HepG2 (cell line): ENCODE results near the gene OFD1. TPM values are rescaled to one million over a fixed set of nuclear protein-coding genes. Genes with fewer than 3 reads are reported as not detected.

Experiments used
- ATAC-seq: fragments of 200-7000 bp; cut with Tn5 transposase; 3 replicates; pipeline ENCODE4 v1.9.1; 2020; ENCODE audit warnings: mild to moderate bottlenecking, moderate library complexity
- BruUV-seq: library from RNA; stranded (reverse); fragments of 400-500 nt; replicated peaks from 2 replicates; lab custom pipeline; 2021; lab: Mats Ljungman, UMichigan
- CTCF ChIA-PET: fragments of 300-600 bp; formaldehyde crosslinking; extraction: SDS; loops from one replicate; lab custom pipeline; 2021; ENCODE audit warnings: low total read pairs, inconsistent platforms, low intra/inter-chr PET ratio; lab: Yijun Ruan, JAX
- POLR2A ChIA-PET: fragments of 350-600 bp; sonication (Branson Sonifier 250); formaldehyde crosslinking; loops from one replicate; lab custom pipeline; 2020; ENCODE audit warnings: antibody characterized with exemption, inconsistent platforms; lab: Yijun Ruan, JAX
- DNase-seq: peaks from one replicate; pipeline ENCODE4 v3.0.0-alpha.2; 2015; ENCODE audit warnings: low spot score
- FAIRE-seq: peaks from 3 replicates; lab custom pipeline; 2011; peaks lifted over from hg19 to GRCh38; lab: Jason Lieb, UNC
- H2AFZ ChIP-seq: one replicate; pipeline ENCODE4 v1.6.1; 2011; ENCODE audit warnings: low read length, inconsistent platforms
- H3K27ac ChIP-seq: fragments of 300-600 bp; 3 replicates; pipeline ENCODE4 v1.8.0; 2011; ENCODE audit warnings: mixed run types, mild to moderate bottlenecking, mixed read lengths, low read length, inconsistent platforms; ENCODE audit not compliant: insufficient read depth; ENCODE audit errors: extremely low read length
- H3K27me3 ChIP-seq, 2 experiments: fragments of 200-600 bp in 1 of 2; 2 replicates in 1 of 2; 3 replicates in 1 of 2; pipeline versions ENCODE4 v1.6.0 to v1.8.0; 2011; ENCODE audit warnings: low read length in 2 of 2, mild to moderate bottlenecking in 2 of 2, moderate library complexity in 2 of 2, inconsistent platforms in 1 of 2; ENCODE audit not compliant: insufficient read depth in 2 of 2, control insufficient read depth in 1 of 2
- H3K36me3 ChIP-seq, 2 experiments: fragments of 200-600 bp in 1 of 2; replicated peaks in 1 of 2; 2 replicates in 1 of 2; 3 replicates in 1 of 2; pipeline versions ENCODE4 v1.5.1 to v1.8.0; 2011; ENCODE audit warnings: low read length in 2 of 2, inconsistent platforms in 1 of 2; ENCODE audit not compliant: insufficient read depth in 2 of 2, control insufficient read depth in 1 of 2
- H3K4me1 ChIP-seq: 2 replicates; pipeline ENCODE4 v1.5.1; 2012; ENCODE audit warnings: low read length, inconsistent platforms; ENCODE audit not compliant: insufficient read depth
- H3K4me2 ChIP-seq: 2 replicates; pipeline ENCODE4 v1.6.0; 2011; ENCODE audit warnings: low read depth, low read length, inconsistent platforms
- H3K4me3 ChIP-seq, 3 experiments: fragments of 200-600 bp in 1 of 3; sonication (generic), shearing (Covaris generic) in 1 of 3; replicated peaks in 1 of 3; 2 replicates each; pipeline ENCODE4 v1.5.1; 2011 to 2016; ENCODE audit warnings: low read length in 3 of 3, inconsistent platforms in 2 of 3, low read depth in 2 of 3, mild to moderate bottlenecking in 2 of 3, control low read depth in 1 of 3, mixed read lengths in 1 of 3; ENCODE audit not compliant: insufficient read depth in 1 of 3
- H3K79me2 ChIP-seq: one replicate; pipeline ENCODE4 v1.6.1; 2011; ENCODE audit warnings: low read length, inconsistent platforms; ENCODE audit not compliant: insufficient read depth
- H3K9ac ChIP-seq: 2 replicates; pipeline ENCODE4 v1.6.0; 2011; ENCODE audit warnings: mild to moderate bottlenecking, low read depth, low read length, inconsistent platforms; ENCODE audit not compliant: insufficient read depth
- H3K9me3 ChIP-seq: 2 replicates; pipeline ENCODE4 v1.5.1; 2012; ENCODE audit warnings: mild to moderate bottlenecking, low read length
- H4K20me1 ChIP-seq: 2 replicates; pipeline ENCODE4 v1.6.0; 2011; ENCODE audit warnings: inconsistent platforms, mild to moderate bottlenecking, low read length, moderate library complexity; ENCODE audit not compliant: insufficient read depth
- BRF2 ChIP-seq: sonication (generic); formaldehyde crosslinking; IDR thresholded peaks from 2 replicates; pipeline ENCODE4 v1.8.1; 2022; ENCODE audit warnings: mild to moderate bottlenecking, missing genetic modification reagents
- EEA1 ChIP-seq: sonication (generic); formaldehyde crosslinking; IDR thresholded peaks from 2 replicates; pipeline ENCODE4 v1.5.1; 2020; ENCODE audit warnings: mild to moderate bottlenecking, missing genetic modification reagents, borderline replicate concordance
- FOXK2 ChIP-seq: fragments of 450-650 bp; IDR thresholded peaks from 2 replicates; pipeline ENCODE4 v1.6.1; 2016
- FUBP1 ChIP-seq: sonication (generic); formaldehyde crosslinking; IDR thresholded peaks from 2 replicates; pipeline ENCODE4 v1.5.1; 2020; ENCODE audit warnings: missing genetic modification reagents, mild to moderate bottlenecking, borderline replicate concordance
- HMGA1 ChIP-seq: sonication (generic); formaldehyde crosslinking; conservative IDR thresholded peaks from 2 replicates; pipeline ENCODE4 v1.4.0; 2020; ENCODE audit warnings: missing genetic modification reagents
- KAT8 ChIP-seq: IDR thresholded peaks from 2 replicates; pipeline ENCODE4 v1.6.1; 2016; ENCODE audit warnings: missing genetic modification reagents, missing compliant biosample characterization
- KDM4B ChIP-seq: sonication (generic); formaldehyde crosslinking; IDR thresholded peaks from 2 replicates; pipeline ENCODE4 v1.4.0; 2020; ENCODE audit warnings: missing genetic modification reagents
- LCORL ChIP-seq, 2 experiments: fragments of 450-650 bp in 1 of 2; sonication (generic) in 1 of 2; formaldehyde crosslinking in 1 of 2; IDR thresholded peaks; 2 replicates each; pipeline versions ENCODE4 v1.5.0 to v1.6.1; 2017 to 2020; ENCODE audit warnings: antibody characterized with exemption in 1 of 2, missing genetic modification reagents in 1 of 2
- MEIS2 ChIP-seq: sonication (generic); formaldehyde crosslinking; IDR thresholded peaks from 2 replicates; pipeline ENCODE4 v1.9.0; 2021; ENCODE audit warnings: mild to moderate bottlenecking, missing genetic modification reagents
- MTF1 ChIP-seq: sonication (generic); formaldehyde crosslinking; IDR thresholded peaks from 2 replicates; pipeline ENCODE4 v1.5.0; 2020; ENCODE audit warnings: missing genetic modification reagents
- MXD3 ChIP-seq: IDR thresholded peaks from 2 replicates; pipeline ENCODE4 v1.6.1; 2016; ENCODE audit warnings: mild to moderate bottlenecking, missing biosample characterization, missing genetic modification reagents
- NR1H2 ChIP-seq: sonication (generic); formaldehyde crosslinking; IDR thresholded peaks from 2 replicates; pipeline ENCODE4 v1.8.1; 2022; ENCODE audit warnings: low read depth, missing genetic modification reagents, borderline replicate concordance
- PRDM4 ChIP-seq: sonication (generic); formaldehyde crosslinking; IDR thresholded peaks from 2 replicates; pipeline ENCODE4 v1.9.0; 2021; ENCODE audit warnings: missing genetic modification reagents, borderline replicate concordance
- ZNF138 ChIP-seq: sonication (generic); formaldehyde crosslinking; IDR thresholded peaks from 2 replicates; pipeline ENCODE4 v1.5.0; 2020; ENCODE audit warnings: mild to moderate bottlenecking, low read depth, missing genetic modification reagents
- ZNF24 ChIP-seq: fragments of 450-650 bp; IDR thresholded peaks from 2 replicates; pipeline ENCODE4 v1.6.1; 2017; ENCODE audit warnings: antibody characterized with exemption, mild to moderate bottlenecking
- ZNF292 ChIP-seq: sonication (generic); formaldehyde crosslinking; IDR thresholded peaks from 2 replicates; pipeline ENCODE4 v1.8.1; 2022; ENCODE audit warnings: mild to moderate bottlenecking, low read depth, missing genetic modification reagents, borderline replicate concordance
- ZNF577 ChIP-seq: sonication (generic); formaldehyde crosslinking; IDR thresholded peaks from 2 replicates; pipeline ENCODE4 v1.4.0; 2020; ENCODE audit warnings: mild to moderate bottlenecking, low read depth, missing genetic modification reagents, borderline replicate concordance
- WGBS: methylation state at CpG from one replicate; pipeline ENCODE4 v1.1.6; 2017; ENCODE audit warnings: low lambda C conversion rate; 5-methylcytosine and 5-hydroxymethylcytosine counted together
- in situ Hi-C: cut with HindIII; loops from 2 replicates; pipeline ENCODE4 v1.10.0; 2017; ENCODE audit warnings: low pct_unique_long_range_greater_than_20kb; ENCODE audit not compliant: extremely low pct_ligation_motif_present
- intact Hi-C: fragments of 100-400 bp; cut with micrococcal nuclease; formaldehyde crosslinking; loops from one replicate; pipeline ENCODE4 v1.10.0; 2022; ENCODE audit not compliant: unreplicated experiment
- polyA plus RNA-seq, 8 experiments: library from polyadenylated mRNA; depleted of rRNA in 3 of 8; stranded (reverse) in 7 of 8; unstranded in 1 of 8; fragments of >200 nt; fragmentation: Illumina TruSeq in 4 of 8; extraction: Trizol in 4 of 8; gene quantifications; 2 replicates each; pipeline versions ENCODE4 v1.2.1 to v1.2.3, GENCODE V29; 2011 to 2016; ENCODE audit warnings: low read depth in 4 of 8, missing spikeins in 1 of 8, mixed read lengths in 1 of 8; ENCODE audit not compliant: insufficient read depth in 1 of 8
- total RNA-seq, 5 experiments: library from RNA; depleted of rRNA; stranded (reverse); fragments of >200 nt; fragmentation: Illumina TruSeq; extraction: Trizol; gene quantifications; 2 replicates each; pipeline ENCODE4 v1.2.3, GENCODE V29; 2016; ENCODE audit warnings: low read depth in 1 of 5

Gene OFD1
- total and polyA plus RNA-seq, 2 of the 13 experiments (the other 11 are each of a cell fraction or from before 2014, with no cell fraction given): 14.9 to 16.4 TPM

- Histone ChIP-seq H3K4me2 (peak within 1 kb of the TSS; percentile 77), H3K79me2 (peaks cover 43% of the 10 kb centered on the region), H2AFZ (peak within 1 kb of the TSS; percentile 83), H4K20me1 (0 out of 2 replicates have a peak, but pooled peaks cover 3% of the 10 kb centered on the region), H3K36me3 (no peaks in the 10 kb centered on the region), H3K4me1 (peaks cover 38% of the 10 kb centered on the region), H3K27me3 (no peaks in the 10 kb centered on the region), H3K27ac (peak within 1 kb of the TSS; percentile 80), H3K9me3 (no peaks in the 10 kb centered on the region), H3K4me3 (peak within 1 kb of the TSS; percentile 68 to 88 (median 80)), H3K9ac (peak within 1 kb of the TSS; percentile 83)
- ChIA-PET CTCF (no interaction called here), POLR2A (interaction anchor here (0.6 to 1.1 kb wide), 5 partner anchors 14 to 45 kb away, joined by 3 to 11 read pairs (median 4); partner anchors contain the start of genes OFD1 and TRAPPC2)
- 3% methylated on average over 10 of the region's 68 CpGs for WGBS
- in situ Hi-C loops: no loop called here
- DNase-seq (peak; percentile 33), ATAC-seq (peak; percentile 96), FAIRE-seq (no peak)
- intact Hi-C loops: loop anchor here (2.0 kb wide), 2 partner anchors 30 to 46 kb away; partner anchors contain the start of genes OFD1 and TRAPPC2
- no TSS peak for BruUV-seq
- TF ChIP-seq MTF1 (CRISPR knock-in tag): no peak
- TF ChIP-seq EEA1: no peak
- no peak for TF ChIP-seq LCORL (IDR thresholded peaks at IDR 0.05)
- TF ChIP-seq LCORL (CRISPR knock-in tag; IDR thresholded peaks at IDR 0.05): 0 out of 2 replicates have a peak, but pooled peaks have one; percentile 42
- no peak for TF ChIP-seq BRF2 (CRISPR knock-in tag)
- 0 out of 2 replicates have a peak, but pooled peaks have one; percentile 37 for TF ChIP-seq MXD3 (CRISPR knock-in tag)
- no peak for TF ChIP-seq MEIS2 (CRISPR knock-in tag)
- no peak for TF ChIP-seq FOXK2
- TF ChIP-seq KDM4B (CRISPR knock-in tag): no peak
- TF ChIP-seq FUBP1 (CRISPR knock-in tag): no peak
- no peak for TF ChIP-seq NR1H2
- no peak for TF ChIP-seq PRDM4 (CRISPR knock-in tag)
- no peak for TF ChIP-seq ZNF138 (CRISPR knock-in tag)
- 0 out of 2 replicates have a peak, but pooled peaks have one; percentile 46 for TF ChIP-seq KAT8 (CRISPR knock-in tag)
- TF ChIP-seq HMGA1 (CRISPR knock-in tag): no peak
- TF ChIP-seq ZNF24: no peak
- TF ChIP-seq ZNF292: no peak
- no peak for TF ChIP-seq ZNF577 (CRISPR knock-in tag)
Observed at GRCh38 chrX:13688958-13689740, 45.4 kb upstream of the OFD1 start, which contains the start of gene RAB9A. TSS of gene RAB9A (plus strand) at chrX:13689128. CDS start at chrX:13708747, 19,619 bp downstream.
